ENCODE measurements around the gene KRT26. TPM values are rescaled to one million over a fixed set of nuclear protein-coding genes. Genes with fewer than 3 reads are reported as not detected.

The KRT26 gene
- total and polyA plus RNA-seq, 2 of the 8 experiments (the other 6 are each of a cell fraction or from before 2014, with no cell fraction given), result not detected

DNA sequence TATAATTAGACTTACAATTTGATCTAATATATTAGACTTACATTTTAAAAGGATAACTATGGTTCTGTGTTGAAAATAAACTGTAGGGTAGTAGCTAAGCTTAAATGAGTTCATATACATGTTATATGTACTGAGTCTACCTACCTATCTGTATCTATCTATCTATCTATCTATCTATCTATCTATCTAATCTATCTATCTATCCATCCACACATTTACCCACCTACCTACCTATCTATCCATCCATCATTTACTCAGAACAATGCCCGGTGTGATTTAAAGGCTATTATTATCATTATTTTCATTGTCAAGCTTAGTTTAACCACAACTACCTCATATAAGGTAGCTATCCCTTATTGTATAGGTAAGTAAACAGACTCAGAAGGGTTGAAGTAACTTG lies 43.4 kb upstream of the KRT26 start:
- no peak overlapping the region for H2BK20ac ChIP-seq (ENCODE audit: low read length)
- POLR2A ChIA-PET (ENCODE audit: partially characterized antibody), result no interaction called here
- H3K9me3 ChIP-seq (ENCODE audit: insufficient read depth in 2 of 2, low read depth in 1 of 2, low read length in 1 of 2), result no peaks in the 10 kb centered on the region
- H3K4me1 ChIP-seq (replicated peaks in 1 of 4; ENCODE audit: control insufficient read depth in 3 of 4, insufficient read depth in 4 of 4, low read length in 3 of 4), result no peaks in the 10 kb centered on the region; a peak in 1 of 7 replicates
- no peak overlapping the region for H3K4me2 ChIP-seq (ENCODE audit: insufficient read depth in 1 of 2, low read depth in 2 of 2, low read length in 2 of 2)
- no peak overlapping the region for H4K8ac ChIP-seq (ENCODE audit: extremely low read depth, insufficient read depth, low read length)
- no peak overlapping the region for H3K23ac ChIP-seq (ENCODE audit: insufficient read length)
- no peak overlapping the region for H3K27ac ChIP-seq (ENCODE audit: low read depth, low read length)
- 89% methylated on average over 1 of the region's 1 CpG; no CpG with 5 or more reads in 1 of the 2 experiments for WGBS, 2 experiments (ENCODE audit: extremely low coverage in 1 of 2, insufficient coverage in 1 of 2, insufficient read length in 1 of 2, insufficient replicate concordance in 2 of 2, low coverage in 1 of 2, low lambda C conversion rate in 2 of 2, missing lambda C conversion rate in 1 of 2)
- no peak for FAIRE-seq
- H3K4me3 ChIP-seq (ENCODE audit: extremely low read depth in 1 of 4, insufficient read depth in 2 of 4, low read depth in 3 of 4, low read length in 4 of 4), result no peak overlapping the region
- no peak for DNase-seq (ENCODE audit: low read depth in 1 of 2, low spot score in 2 of 2)
- H3K36me3 ChIP-seq (ENCODE audit: control insufficient read depth in 2 of 4, insufficient read depth in 4 of 4, low read length in 3 of 4), result peaks cover 0 to 5% (median 4%) of the 10 kb centered on the region in 4 experiments; a peak in 2 of 8 replicates
- no peaks in the 10 kb centered on the region; a peak in 1 of 7 replicates for H3K27me3 ChIP-seq (replicated peaks in 1 of 4; ENCODE audit: control insufficient read depth in 3 of 4, extremely low read depth in 1 of 4, insufficient read depth in 3 of 4, low read length in 3 of 4)
- H3K79me2 ChIP-seq (ENCODE audit: control insufficient read depth in 1 of 2, insufficient read depth in 2 of 2, low read length in 2 of 2), result no peaks in the 10 kb centered on the region
- H4K91ac ChIP-seq (replicated peaks; ENCODE audit: insufficient read length, low read length), result no peak overlapping the region
- CTCF ChIA-PET (ENCODE audit: partially characterized antibody), result interaction anchor here (1.0 to 1.1 kb wide), 2 partner anchors 18 to 200 kb away, joined by 3 read pairs; no protein-coding TSS in a partner anchor
- H2BK15ac ChIP-seq (ENCODE audit: low read length), result no peak overlapping the region
- no peaks in the 10 kb centered on the region for H4K20me1 ChIP-seq (replicated peaks in 1 of 2; ENCODE audit: control insufficient read depth in 1 of 2, insufficient read depth in 2 of 2, low read length in 2 of 2)
- no peak overlapping the region for H2AK5ac ChIP-seq (ENCODE audit: low read depth, low read length)
- no peaks in the 10 kb centered on the region for H3K79me1 ChIP-seq (ENCODE audit: low read depth, low read length)
- H2AFZ ChIP-seq (ENCODE audit: low read length), result no peak overlapping the region
- no peak overlapping the region for H3K56ac ChIP-seq (replicated peaks; ENCODE audit: insufficient read length, low read depth, low read length)
- H3K23me2 ChIP-seq (ENCODE audit: low read depth, low read length), result no peaks in the 10 kb centered on the region
- TF ChIP-seq PHF8 (conservative IDR thresholded peaks at IDR 0.05; ENCODE audit: low read depth, low read length) (no peak), CBX5 (IDR thresholded peaks at IDR 0.05; ENCODE audit: low read depth, low read length) (no peak), FOSL1 (IDR thresholded peaks at IDR 0.05; ENCODE audit: insufficient read depth, low read depth, low read length) (no peak), TCF12 (IDR thresholded peaks at IDR 0.05; ENCODE audit: low read depth, low read length) (no peak), BCL11A (IDR thresholded peaks at IDR 0.05; ENCODE audit: low read depth in 2 of 2, low read length in 2 of 2) (no peak), ASH2L (IDR thresholded peaks at IDR 0.05; ENCODE audit: low read length) (no peak), CBX8 (IDR thresholded peaks at IDR 0.05; ENCODE audit: borderline replicate concordance, low read depth, low read length) (no peak), MAFK (IDR thresholded peaks at IDR 0.05; ENCODE audit: low read depth, low read length) (no peak), BACH1 (IDR thresholded peaks at IDR 0.05; ENCODE audit: low read length) (no peak), KDM5A (IDR thresholded peaks at IDR 0.05; ENCODE audit: low read length) (no peak), ZNF274 (IDR thresholded peaks at IDR 0.05; ENCODE audit: borderline replicate concordance, extremely low read depth, low read length) (no peak), TEAD4 (IDR thresholded peaks at IDR 0.05; ENCODE audit: low read depth, low read length) (no peak), TAF1 (IDR thresholded peaks at IDR 0.05; ENCODE audit: low read depth, low read length) (no peak), CHD1 (IDR thresholded peaks at IDR 0.05; ENCODE audit: low read depth, low read length) (no peak), SP4 (IDR thresholded peaks at IDR 0.05; ENCODE audit: low read length) (no peak)
- no peak overlapping the region for H3K9ac ChIP-seq (replicated peaks in 1 of 4; ENCODE audit: extremely low read depth in 1 of 4, low read depth in 3 of 4, low read length in 3 of 4)
- no peak overlapping the region for H2BK120ac ChIP-seq (replicated peaks; ENCODE audit: low read depth, low read length)
- no peak overlapping the region for H4K5ac ChIP-seq (ENCODE audit: insufficient read length, low read depth, low read length)
- H2BK5ac ChIP-seq (ENCODE audit: low read depth, low read length), result no peak overlapping the region
- no peak overlapping the region for H3K18ac ChIP-seq (ENCODE audit: extremely low read depth, low read length)
- H3K14ac ChIP-seq (ENCODE audit: insufficient read length), result no peak overlapping the region
- H2BK12ac ChIP-seq (ENCODE audit: low read depth, low read length), result no peak overlapping the region
- no peak overlapping the region for H3K4ac ChIP-seq (replicated peaks; ENCODE audit: insufficient read length, low read depth, low read length)
